Measurements from ENCODE around the gene PC.

Gene PC

GRCh38 chr11:66842896-66843775, 115.0 kb downstream of the PC start, which contains the start of gene RCE1:
Gene RCE1 (plus strand): TSS chr11:66843441. CDS start chr11:66843456, 15 bp downstream.
- TF ChIP-seq, protein P1, sequence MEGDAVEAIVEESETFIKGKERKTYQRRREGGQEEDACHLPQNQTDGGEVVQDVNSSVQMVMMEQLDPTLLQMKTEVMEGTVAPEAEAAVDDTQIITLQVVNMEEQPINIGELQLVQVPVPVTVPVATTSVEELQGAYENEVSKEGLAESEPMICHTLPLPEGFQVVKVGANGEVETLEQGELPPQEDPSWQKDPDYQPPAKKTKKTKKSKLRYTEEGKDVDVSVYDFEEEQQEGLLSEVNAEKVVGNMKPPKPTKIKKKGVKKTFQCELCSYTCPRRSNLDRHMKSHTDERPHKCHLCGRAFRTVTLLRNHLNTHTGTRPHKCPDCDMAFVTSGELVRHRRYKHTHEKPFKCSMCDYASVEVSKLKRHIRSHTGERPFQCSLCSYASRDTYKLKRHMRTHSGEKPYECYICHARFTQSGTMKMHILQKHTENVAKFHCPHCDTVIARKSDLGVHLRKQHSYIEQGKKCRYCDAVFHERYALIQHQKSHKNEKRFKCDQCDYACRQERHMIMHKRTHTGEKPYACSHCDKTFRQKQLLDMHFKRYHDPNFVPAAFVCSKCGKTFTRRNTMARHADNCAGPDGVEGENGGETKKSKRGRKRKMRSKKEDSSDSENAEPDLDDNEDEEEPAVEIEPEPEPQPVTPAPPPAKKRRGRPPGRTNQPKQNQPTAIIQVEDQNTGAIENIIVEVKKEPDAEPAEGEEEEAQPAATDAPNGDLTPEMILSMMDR (IDR thresholded peaks at IDR 0.05; ENCODE audit: low read depth, low read length) = no peak
- in situ Hi-C loops (cut with HindIII; ENCODE audit: low sequenced_read_pairs) = no loop called here
- peak; percentile 92 for DNase-seq (ENCODE audit: low read depth, low spot score)
- peak within 1 kb of the TSS; percentile 89 for H3K4me3 ChIP-seq (ENCODE audit: low read depth, low read length)

DNA sequence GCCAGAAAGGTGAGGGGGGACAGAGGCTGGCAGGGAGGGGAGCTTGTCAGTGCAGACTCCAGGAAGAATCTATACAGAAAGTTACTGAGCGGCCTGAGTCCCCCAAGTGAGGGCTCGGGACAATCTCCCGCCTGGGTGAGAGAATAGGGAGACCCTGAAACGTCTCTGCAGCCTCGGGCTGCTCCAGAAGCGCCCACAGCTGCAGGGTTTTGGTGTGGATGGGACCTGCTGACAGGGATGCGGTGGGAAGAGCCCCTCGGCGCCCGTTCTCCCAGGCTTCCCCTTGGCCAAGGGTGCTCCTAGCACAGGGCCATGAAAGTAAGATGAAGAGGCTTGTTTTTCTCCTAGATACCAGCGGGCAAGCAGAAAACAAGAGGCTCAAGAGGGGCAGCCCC, 115.7 kb downstream of the PC start:
- DNase-seq (ENCODE audit: low read depth, low spot score) = no peak
- TF ChIP-seq, protein P1 (IDR thresholded peaks at IDR 0.05; ENCODE audit: low read depth, low read length) = no peak
- H3K4me3 ChIP-seq (ENCODE audit: low read depth, low read length) = peak overlapping the region; percentile 89
- in situ Hi-C loops (cut with HindIII; ENCODE audit: low sequenced_read_pairs) = no loop called here

DNA sequence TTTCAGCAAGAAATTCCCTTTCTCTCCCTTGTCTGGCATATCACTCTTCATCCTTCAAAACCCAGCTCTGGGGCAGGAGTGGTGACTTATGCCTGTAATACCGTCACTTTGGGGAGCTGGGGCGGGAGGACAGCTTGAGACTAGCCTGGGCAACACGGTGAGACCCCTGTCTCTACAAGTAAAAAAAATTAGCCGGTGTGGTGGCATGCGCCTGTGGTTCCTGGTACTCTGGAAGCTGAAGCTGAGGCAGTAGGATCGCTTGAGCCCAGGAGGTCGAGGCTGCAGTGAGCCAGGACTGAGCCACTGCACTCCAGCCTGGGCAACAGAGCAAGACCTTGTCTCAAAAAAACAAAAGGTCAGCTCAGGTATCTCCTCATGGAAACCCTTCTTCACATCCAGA, 116.3 kb downstream of the PC start:
- H3K4me3 ChIP-seq (ENCODE audit: low read depth, low read length) = peak overlapping the region; percentile 89
- TF ChIP-seq, protein P1 (IDR thresholded peaks at IDR 0.05; ENCODE audit: low read depth, low read length) = no peak
- in situ Hi-C loops (cut with HindIII; ENCODE audit: low sequenced_read_pairs) = no loop called here
- DNase-seq (ENCODE audit: low read depth, low spot score) = no peak

DNA sequence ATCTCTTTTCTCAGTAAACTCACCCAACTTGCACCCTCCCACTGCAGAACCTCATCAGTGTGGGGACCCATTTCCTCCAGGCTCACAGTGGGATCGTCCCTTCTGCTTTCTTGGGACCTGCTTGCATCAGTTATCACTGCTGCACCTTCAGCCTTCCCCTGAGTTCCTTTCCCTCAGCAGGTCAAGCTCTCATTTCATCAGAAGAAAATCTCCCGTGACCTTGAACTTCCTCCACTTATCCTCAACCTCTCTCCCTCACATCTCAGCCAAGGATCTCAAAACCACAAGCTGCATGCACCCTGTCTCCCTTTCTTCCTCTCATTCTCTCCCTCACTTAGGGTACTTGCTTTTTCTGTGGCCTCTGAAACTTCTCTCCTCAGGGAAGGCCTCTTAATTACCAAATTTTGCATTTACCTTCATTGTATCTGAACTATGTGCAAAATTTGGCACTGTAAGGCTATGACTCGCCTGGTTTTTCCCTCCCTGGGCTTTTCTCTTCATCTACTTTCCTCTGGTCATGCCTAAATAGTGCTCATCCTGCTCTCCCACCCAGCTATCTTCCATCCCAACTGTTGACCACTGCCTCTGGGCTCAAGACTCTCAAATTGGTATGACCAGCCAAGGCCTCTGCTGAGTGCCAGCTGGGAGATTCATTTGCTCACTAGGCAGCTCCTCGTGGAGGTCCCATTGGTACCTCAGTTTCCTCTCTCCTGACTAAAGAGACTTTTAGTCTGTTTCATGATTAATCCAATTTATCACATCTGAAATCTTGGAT, 117.7 kb downstream of the PC start:
- no peak for DNase-seq (ENCODE audit: low read depth, low spot score)
- in situ Hi-C loops (cut with HindIII; ENCODE audit: low sequenced_read_pairs) = no loop called here
- H3K4me3 ChIP-seq (ENCODE audit: low read depth, low read length) = no peak overlapping the region
- TF ChIP-seq, protein P1 (IDR thresholded peaks at IDR 0.05; ENCODE audit: low read depth, low read length) = no peak

DNA sequence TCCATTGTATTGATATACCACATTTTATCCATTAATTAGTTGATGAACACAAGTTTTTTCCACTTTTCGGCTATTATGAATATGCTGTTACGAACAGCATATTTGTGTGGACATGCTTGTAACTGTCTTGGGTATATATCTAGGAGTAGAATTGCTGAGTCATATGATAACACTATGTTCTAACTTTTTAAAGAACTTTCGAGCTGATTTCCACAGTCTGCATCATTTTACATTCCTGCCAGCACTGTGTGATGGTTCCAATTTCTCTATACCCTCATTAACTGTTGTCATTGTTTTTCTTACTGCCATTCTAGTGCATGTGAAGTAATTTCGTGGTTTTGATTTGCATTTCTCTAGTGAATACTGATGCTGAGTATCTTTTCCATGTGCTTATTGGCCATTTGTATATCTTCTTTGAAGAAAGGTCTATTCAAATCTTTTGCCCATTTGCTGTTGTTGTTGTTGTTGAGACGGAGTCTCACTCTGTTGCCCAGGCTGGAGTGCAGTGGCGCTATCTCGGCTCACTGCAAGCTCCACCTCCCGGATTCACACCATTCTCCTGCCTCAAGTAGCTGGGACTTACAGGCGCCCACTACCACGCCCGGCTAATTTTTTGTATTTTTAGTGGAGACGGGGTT, 122.3 kb downstream of the PC start:
- TF ChIP-seq, protein P1 (IDR thresholded peaks at IDR 0.05; ENCODE audit: low read depth, low read length) = no peak
- in situ Hi-C loops (cut with HindIII; ENCODE audit: low sequenced_read_pairs) = no loop called here

GRCh38 chr11:66834943-66835342, 123.2 kb downstream of the PC start:
- TF ChIP-seq, protein P1 (IDR thresholded peaks at IDR 0.05; ENCODE audit: low read depth, low read length) = no peak
- DNase-seq (ENCODE audit: low read depth, low spot score) = no peak
- H3K4me3 ChIP-seq (ENCODE audit: low read depth, low read length) = no peak overlapping the region
- in situ Hi-C loops (cut with HindIII; ENCODE audit: low sequenced_read_pairs) = no loop called here

More for the DNA sequence above, 122.3 kb downstream of the PC start:
- peak; percentile 47 for DNase-seq (ENCODE audit: low read depth, low spot score)
- no peak overlapping the region for H3K4me3 ChIP-seq (ENCODE audit: low read depth, low read length)
